SU-DHL-6 (cell line): ENCODE results near the gene LTBP2.

ENCODE experiments used
- CTCF ChIP-seq: fragments of 200-600 bp; sonication (generic); IDR thresholded peaks from one replicate; pipeline ENCODE4 v1.5.1; 2017; ENCODE audit warnings: antibody characterized with exemption, mild to moderate bottlenecking, low read length, moderate library complexity; ENCODE audit not compliant: insufficient read depth, poor library complexity, severe bottlenecking
- EZH2phosphoT487 ChIP-seq: fragments of 200-600 bp; sonication (generic), shearing (Covaris generic); conservative IDR thresholded peaks from 2 replicates; pipeline ENCODE4 v1.6.1; 2018; ENCODE audit warnings: mild to moderate bottlenecking, antibody characterized with exemption, low read length, moderate library complexity, mixed read lengths

GRCh38 chr14:74645756-74646470 lies 33.9 kb upstream of the LTBP2 start:
- TF ChIP-seq CTCF (no peak), EZH2phosphoT487 (no peak)
